CD4-positive, alpha-beta T cell treated with Interleukin-4 for 4 hours (primary cell): ENCODE data around the gene SLC41A3.
"Not testable (repeated sequence)": the region's sequence is repeated elsewhere in the genome, so short reads cannot be mapped to it uniquely, and the experiment has no call there.

Source experiments
- DNase-seq: peaks from one replicate; pipeline ENCODE4 v3.0.0-alpha.2; 2020

SLC41A3 gene

GRCh38 chr3:126105691-126106187, 21.8 kb upstream of the SLC41A3 start:
- no peak for DNase-seq

DNA sequence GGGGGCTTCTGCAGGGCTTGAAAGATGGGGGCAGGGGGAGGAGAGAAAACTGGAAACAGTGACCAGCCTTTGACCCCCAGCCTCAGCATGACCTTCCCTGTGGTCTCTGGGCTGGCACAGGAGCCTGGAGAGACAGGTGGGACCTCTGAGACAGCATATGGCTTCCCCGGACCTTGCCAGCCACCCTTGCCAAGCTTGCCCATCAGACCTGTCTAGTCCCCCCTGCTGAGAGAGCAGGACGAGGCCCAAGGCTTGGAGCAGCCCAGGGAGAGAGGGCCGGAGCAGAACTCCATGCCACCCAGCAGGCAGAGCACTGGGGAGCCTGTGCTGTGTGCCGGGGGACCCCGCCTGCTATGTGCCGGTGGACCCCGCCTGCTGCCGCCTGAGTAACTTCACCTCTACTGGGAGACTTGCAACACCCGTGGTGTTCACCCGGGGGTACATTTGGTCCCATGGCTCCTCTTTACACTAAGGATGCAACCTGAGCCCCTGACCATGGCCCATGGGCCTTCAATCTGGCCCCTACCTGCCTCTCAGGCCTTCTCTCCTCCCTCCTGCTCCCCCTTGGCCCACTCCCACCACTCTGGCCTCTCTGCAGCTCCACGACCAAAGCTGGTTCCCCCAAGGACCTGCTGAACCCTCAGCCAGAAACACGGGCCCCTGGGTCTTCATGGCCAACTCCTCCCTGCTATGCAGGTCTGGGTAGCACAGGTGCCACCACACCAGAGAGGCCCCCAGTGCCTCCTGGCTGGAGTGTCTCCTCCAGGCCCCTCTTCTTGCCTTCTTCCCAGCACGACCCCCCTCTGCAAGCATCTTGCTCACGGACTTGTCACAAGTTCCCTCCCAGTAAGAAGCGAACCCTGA, 21.1 kb upstream of the SLC41A3 start:
- DNase-seq, result no peak

- no peak for DNase-seq
Observed at GRCh38 chr3:126104028-126104635, 20.2 kb upstream of the SLC41A3 start.

DNA sequence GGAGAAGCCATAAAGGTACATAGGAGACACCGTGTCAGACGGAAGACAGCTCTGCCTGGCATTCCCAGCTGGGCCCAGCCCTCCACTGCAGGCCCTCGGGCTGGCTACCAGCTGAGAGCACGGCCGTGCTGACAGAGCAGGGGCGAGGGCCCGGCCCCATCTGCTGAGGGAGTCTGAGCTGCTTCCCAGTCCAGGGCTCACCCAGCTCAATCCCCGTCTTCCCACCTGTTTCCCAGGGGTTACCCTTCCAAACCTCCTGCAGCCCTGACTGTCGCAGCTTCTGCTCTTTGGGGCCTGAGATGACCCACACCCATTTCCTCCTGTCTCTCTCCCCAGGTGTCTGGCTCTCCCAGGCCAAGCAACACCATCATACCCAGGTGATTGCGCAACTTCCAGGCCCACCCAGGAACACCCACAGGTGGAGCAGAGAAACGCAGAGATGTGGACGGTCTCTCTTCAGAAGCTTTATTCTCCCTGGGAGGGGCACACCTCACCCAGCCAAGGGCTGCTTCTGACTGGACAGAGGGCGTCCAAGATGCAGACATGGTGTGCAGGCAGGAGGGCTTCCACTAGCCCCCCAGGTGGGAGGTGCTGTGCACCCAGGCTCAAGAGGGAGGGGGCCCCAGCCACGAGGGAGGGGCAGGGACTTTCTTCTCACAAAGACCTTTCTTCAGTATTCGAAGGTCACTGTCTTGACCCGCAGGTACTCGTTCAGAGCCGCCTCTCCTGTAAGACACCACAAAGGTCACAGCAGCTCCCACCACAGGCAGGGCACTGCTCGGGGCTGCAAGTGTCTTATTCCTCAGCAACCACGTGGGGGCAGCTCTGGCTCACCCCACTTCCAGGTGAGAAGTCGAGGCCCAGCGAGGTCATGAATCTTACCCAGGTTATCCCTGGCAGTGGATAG, 19.4 kb upstream of the SLC41A3 start:
- DNase-seq, result no peak

DNA sequence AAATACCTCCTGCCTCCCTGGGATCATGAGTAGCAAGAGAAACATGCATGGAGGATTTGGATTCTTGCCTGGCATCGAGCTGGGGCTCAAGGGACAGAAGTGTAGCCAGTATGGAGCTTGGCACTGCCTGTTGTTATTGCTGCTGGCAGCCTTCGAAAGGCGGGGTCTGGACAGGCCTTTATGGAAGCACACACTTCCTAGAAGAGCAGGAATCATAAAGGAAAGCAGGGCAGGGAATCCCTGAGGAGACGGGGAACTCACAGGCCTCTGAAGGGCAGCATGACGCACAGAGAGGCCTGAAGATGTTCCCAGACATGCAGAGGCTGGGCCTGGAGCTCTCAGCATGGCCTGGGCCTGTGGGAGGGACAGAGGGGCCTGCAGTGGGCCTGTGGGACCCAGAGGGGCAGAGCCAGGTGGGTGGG, 18.6 kb upstream of the SLC41A3 start:
- DNase-seq, result no peak

DNA sequence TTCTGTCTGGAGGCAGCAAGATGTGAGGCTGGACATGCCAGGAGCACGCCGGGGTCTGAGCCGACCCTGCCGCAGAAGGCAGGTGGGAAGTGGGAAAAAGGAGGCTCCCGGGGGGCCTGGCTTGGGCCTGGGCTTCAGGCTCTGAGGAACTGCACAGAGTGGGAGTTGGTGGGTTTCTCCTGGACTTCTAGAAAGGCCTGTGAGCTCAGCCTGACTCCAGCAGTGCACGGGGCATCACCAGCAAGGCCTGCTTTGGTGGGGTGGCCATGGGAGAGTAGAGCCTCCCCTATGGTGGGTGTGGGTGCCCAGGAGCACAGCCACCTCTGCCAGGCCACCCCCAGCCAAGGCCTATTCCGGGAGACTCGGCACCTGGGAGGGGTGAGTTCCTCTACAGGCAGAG, 18.1 kb upstream of the SLC41A3 start:
- DNase-seq, result no peak

DNA sequence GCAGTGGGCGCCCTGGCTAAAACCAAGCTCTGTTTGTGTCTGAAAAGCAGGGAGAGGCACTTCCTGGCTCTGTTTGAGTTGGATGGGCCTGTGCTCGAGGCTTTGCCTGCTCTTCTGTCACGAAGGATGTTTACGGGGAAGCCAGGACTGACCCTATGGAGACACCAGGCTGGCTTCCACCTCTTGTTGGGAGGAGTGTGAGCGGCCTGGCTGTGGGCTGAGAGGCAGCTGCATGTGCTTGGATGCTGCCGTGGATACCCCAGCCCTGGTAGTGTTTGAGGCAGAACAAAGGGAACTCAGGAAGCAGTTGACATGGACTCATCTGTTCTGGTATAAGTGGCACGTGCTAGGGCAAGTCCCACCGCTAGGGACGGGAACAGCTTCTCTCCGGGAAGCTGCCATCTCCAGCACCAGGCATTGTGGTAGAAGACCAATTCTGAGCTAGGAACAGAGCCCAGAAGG, 17.6 kb upstream of the SLC41A3 start:
- no peak for DNase-seq

- DNase-seq, result no peak
Observed at GRCh38 chr3:126100634-126101301, 16.8 kb upstream of the SLC41A3 start.

DNA sequence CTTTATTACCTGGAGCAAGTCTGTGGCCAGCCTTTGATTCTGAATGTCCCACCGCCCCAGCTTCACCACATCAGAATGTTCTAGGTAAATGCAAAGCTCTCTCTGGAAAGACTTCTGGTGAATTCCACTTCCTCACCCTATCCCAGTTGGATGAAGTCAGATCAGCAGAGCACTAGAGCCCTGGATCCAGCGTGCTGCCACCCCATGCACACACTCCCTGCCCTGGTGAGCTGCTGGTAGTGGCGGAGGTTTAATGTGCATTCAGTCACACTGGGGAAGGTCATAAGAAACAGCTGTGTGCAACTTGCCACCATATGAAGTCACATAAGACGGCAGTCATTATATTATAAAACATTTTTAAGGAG, 16.3 kb upstream of the SLC41A3 start:
- no peak for DNase-seq

DNA sequence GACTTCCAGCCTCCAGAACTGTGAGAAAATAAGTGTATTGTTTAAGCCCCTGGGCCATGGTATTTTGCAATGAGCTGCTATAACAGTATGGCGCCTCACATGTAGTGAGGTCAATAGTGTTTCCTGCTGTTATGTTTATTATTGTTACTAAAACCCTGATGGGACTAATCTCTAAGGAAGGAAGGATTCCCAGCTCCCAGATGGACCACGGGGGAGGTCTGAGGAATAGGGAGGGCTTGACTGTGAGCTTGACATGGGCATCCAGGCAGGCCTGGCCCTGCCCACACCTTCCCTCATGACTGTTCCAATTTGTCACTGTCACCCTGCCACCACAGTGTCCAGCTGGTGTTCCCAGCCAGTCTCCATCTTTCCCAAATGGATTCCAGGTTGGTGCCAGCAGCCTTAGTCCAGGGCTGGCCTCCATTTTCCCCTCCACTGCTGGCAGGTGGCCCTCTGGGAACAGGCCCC, 14.5 kb upstream of the SLC41A3 start:
- no peak for DNase-seq

- DNase-seq, result no peak
Observed at GRCh38 chr3:126097801-126098200, 13.9 kb upstream of the SLC41A3 start.

DNA sequence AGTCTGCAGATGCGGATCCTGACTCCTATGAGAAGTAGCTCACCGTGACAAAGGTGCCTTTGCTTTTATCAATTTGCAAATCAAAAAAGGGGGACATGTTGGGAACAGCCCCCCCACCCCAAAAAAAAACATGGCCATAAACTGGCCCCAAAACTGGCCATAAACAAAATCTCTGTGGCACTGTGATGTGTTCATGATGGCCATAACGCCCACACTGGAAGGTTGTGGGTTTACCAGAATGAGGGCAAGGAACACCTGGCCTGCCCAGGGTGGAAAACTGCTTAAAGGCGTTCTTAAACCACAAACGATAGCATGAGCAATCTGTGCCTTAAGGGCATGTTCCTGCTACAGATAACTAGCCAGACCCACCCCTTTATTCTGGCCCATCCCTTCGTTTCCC, 12.3 kb upstream of the SLC41A3 start:
- not testable (repeated sequence) for DNase-seq

GRCh38 chr3:126092128-126092527, 8.2 kb upstream of the SLC41A3 start:
- DNase-seq, result not testable (repeated sequence)

DNA sequence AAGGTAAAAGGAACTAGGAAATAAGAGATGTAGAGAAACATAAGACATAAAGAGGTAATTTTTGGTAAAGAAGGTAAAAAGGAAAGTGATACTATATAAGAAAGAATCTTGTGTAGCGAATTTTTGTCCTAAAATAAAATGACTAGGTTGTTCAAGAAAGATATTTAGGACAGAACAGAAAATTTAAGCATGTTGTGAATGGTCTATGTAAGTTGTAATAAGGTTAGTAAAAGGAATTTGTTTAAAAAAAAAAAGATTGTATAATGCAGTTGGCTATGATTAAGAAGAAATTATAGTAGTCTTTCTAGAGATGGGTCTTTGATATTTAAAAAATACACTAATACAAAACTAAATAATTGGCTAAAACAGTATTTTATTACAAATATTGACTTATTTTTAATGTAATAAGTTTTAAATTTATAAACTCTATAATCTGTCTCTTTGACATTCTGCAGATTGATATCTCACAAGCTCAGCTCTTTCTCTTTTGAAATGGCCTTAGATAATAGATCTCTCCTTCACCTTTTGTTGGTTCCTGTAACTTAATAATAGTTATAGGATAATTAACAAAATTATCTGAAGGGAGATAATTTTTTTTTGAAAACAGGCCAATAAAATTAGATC, 3.7 kb upstream of the SLC41A3 start:
- DNase-seq, result no peak

DNA sequence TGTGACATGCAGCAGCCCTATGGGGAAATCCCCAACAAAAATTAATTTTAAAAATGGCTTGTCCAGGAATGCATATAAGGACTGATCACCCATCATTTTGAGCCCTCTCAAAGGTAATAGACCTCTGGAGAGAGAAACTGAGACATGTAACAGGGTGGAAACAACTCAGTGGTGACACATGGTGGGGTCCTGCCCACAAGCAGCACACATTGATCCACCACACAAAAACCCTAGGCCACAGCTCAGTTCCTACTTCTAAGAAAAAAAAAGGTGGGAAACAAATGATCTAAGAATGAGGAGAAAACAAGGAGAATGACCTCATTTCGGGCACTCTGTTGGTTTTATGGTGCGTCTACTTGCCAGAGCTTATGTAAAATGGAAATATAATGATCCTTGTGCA, 1.9 kb upstream of the SLC41A3 start:
- no peak for DNase-seq

- no peak for DNase-seq
Observed at GRCh38 chr3:126085276-126085675, 1.4 kb upstream of the SLC41A3 start.

DNA sequence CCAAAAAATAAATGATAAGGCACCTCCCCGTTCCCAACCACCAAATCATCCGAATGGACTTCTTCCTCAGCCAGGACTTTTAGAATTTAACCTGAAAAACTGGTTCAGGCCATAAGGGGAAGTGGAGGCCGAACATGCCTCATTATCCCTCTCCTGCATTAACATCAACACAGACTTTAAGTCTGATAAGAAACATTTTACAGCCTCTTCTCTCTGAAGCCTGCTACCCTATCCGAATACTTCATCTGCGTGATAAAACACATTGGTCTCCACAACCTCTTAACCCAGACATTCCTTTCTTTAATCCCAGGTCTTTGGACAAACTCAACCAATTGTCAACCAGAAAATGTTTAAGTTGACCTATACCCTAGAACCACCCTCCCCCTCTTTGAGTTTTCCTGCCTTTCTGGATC, 850 bp upstream of the SLC41A3 start:
- no peak for DNase-seq

DNA sequence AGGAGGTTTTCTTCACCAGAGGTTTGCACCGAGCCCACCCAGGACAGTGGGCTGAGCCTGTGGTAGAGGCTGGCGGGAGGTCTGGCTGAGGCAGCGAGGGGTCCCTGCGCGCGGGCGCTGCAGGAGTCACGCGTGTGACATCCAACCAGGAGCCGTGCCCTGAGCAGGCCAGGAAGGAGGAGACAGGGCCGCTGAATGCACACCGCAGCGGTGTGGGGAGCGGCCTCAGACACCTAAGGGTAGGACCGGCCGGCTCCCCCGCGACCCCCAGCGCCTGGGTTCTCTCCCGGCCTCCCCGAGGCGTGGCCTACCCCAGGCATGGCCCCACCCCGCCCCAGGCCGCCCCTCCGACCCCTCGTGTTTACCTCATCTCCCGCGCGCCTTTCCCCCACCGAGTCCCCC, 412 bp downstream of the SLC41A3 start:
- peak; percentile 34 for DNase-seq

- DNase-seq, result no peak
Observed at GRCh38 chr3:126083138-126083445, 832 bp downstream of the SLC41A3 start.

DNA sequence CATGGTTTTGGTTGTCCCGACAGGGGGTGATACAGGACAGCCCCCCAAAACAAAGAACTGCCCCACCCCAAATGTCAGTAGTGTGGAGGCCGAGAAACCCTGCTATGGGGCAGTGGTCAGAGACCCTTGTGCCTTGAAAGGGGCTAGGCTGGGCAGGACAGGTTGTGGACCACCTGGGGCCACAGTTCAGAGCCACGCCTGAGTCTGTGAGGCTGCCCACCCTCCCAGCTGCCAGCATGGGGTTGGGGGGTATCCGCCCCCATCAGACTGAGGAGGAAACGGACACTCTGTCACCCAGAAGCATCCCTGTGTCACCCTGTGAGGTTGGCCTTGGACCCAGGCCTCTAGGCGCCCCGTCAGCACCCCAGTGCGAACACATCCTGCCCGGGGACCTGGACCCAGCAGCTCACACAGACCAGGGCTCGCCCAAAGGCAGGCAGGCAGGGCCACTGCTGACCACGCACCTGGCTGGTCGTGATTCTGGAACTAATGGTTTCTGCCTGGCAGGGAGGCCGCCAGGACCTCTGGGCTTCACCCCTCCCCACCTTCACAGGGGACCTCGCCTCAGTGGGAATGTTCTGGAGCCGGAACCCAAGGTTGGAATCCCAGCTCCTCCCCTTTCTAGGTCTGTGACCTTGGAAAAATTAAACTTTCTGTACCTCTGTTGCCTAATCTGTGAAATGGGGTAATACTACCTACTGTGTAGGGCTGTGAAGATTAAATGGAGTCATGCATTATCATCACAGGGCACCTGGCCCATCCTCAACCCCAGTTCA, 1.4 kb downstream of the SLC41A3 start:
- no peak for DNase-seq

DNA sequence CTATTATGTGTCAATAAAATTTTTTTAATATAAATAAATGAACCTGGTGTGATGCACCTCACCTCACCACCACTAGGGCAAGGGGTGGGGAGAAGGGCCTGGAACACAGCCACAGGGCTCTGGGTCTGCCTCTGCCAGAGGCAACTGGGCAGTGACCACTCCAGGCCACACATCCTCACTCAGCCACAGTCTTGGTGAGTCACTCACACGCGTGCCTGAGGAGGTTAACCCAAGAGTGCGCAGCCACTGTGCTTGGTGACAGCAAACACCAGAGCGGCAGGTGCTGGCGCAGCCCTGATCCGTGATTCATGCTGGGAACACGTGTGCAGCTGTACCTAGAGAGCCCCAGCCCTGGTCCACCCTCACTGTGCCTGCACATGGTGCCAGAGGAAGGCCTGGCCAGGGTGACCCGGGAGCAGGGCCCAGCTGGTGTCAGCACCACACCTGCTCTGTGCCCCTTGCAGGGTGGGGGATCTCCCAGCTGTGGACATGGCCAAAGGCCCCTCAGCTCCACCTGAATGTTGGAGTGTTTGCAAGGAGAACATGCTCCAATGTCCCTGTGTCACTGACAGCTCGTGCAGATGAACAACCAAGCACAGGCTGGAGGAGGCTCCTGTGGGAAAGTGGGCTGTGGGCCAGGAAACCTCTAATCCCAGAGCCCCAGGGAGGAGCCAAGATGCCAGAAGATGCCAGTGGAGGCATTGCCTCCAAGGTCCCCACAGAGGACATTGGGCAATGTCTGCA, 2.1 kb downstream of the SLC41A3 start:
- no peak for DNase-seq
